GM23338 (cell line): ENCODE measurements around the gene MED1. TPM values are rescaled to one million over a fixed set of nuclear protein-coding genes. Genes with fewer than 3 reads are reported as not detected.

Experiments
- ATAC-seq: fragments of 200-7000 bp; cut with Tn5 transposase; 3 replicates; pipeline ENCODE4 v1.9.1; 2020
- DNase-seq: peaks from one replicate; pipeline ENCODE4 v3.0.0-alpha.2; 2015; ENCODE audit warnings: low spot score
- H2AFZ ChIP-seq: fragments of 200-600 bp; sonication (generic); 2 replicates; pipeline ENCODE4 v1.8.0; 2016; ENCODE audit warnings: antibody characterized with exemption, mild to moderate bottlenecking, moderate library complexity
- H3F3A ChIP-seq: fragments of 200-600 bp; sonication (generic); replicated peaks from 2 replicates; pipeline ENCODE4 v1.8.0; 2017; ENCODE audit warnings: antibody characterized with exemption, mixed run types, low read depth
- H3K27ac ChIP-seq: fragments of 200-600 bp; sonication (generic); 2 replicates; pipeline ENCODE4 v1.6.1; 2016; ENCODE audit warnings: low read depth
- H3K27me3 ChIP-seq: fragments of 200-600 bp; sonication (generic); 2 replicates; pipeline ENCODE4 v1.8.0; 2016; ENCODE audit warnings: mild to moderate bottlenecking, mixed run types, moderate library complexity; ENCODE audit not compliant: insufficient read depth
- H3K36me3 ChIP-seq: fragments of 200-600 bp; sonication (generic); 2 replicates; pipeline ENCODE4 v1.8.0; 2016; ENCODE audit warnings: mild to moderate bottlenecking; ENCODE audit not compliant: insufficient read depth
- H3K4me1 ChIP-seq: fragments of 200-600 bp; sonication (generic); 2 replicates; pipeline ENCODE4 v1.8.0; 2016; ENCODE audit warnings: mild to moderate bottlenecking, moderate library complexity; ENCODE audit not compliant: insufficient read depth
- H3K4me2 ChIP-seq: fragments of 200-600 bp; sonication (generic); 2 replicates; pipeline ENCODE4 v1.7.1; 2017; ENCODE audit warnings: mixed run types
- H3K4me3 ChIP-seq: fragments of 200-600 bp; sonication (generic); 2 replicates; pipeline ENCODE4 v1.6.1; 2016; ENCODE audit warnings: mixed run types
- H3K79me2 ChIP-seq: fragments of 200-600 bp; sonication (generic); replicated peaks from 2 replicates; pipeline ENCODE4 v1.8.0; 2017; ENCODE audit warnings: mild to moderate bottlenecking; ENCODE audit not compliant: insufficient read depth
- H3K9me2 ChIP-seq: fragments of 200-600 bp; sonication (generic); 2 replicates; pipeline ENCODE4 v1.8.0; 2017; ENCODE audit not compliant: insufficient read depth
- H4K20me1 ChIP-seq: fragments of 200-600 bp; sonication (generic); replicated peaks from 2 replicates; pipeline ENCODE4 v1.8.0; 2017; ENCODE audit warnings: mild to moderate bottlenecking; ENCODE audit not compliant: insufficient read depth
- H3K27ac Mint-ChIP-seq: 2 replicates; pipeline ENCODE4 v1.8.0; 2020; ENCODE audit warnings: inconsistent platforms, mild to moderate bottlenecking, moderate library complexity, mixed read lengths
- H3K27me3 Mint-ChIP-seq: 3 replicates; pipeline ENCODE4 v1.8.0; 2022; ENCODE audit warnings: low read depth, mild to moderate bottlenecking, moderate library complexity, mixed read lengths, inconsistent platforms; ENCODE audit not compliant: insufficient read depth, poor library complexity
- H3K36me3 Mint-ChIP-seq: 3 replicates; pipeline ENCODE4 v1.8.0; 2021; ENCODE audit warnings: low read depth, mild to moderate bottlenecking, inconsistent platforms, moderate library complexity, mixed read lengths
- H3K4me1 Mint-ChIP-seq: 3 replicates; pipeline ENCODE4 v1.8.0; 2020; ENCODE audit warnings: mild to moderate bottlenecking, inconsistent platforms, mixed read lengths
- H3K4me3 Mint-ChIP-seq: 3 replicates; pipeline ENCODE4 v1.8.0; 2021; ENCODE audit warnings: moderate library complexity, mild to moderate bottlenecking, inconsistent platforms, mixed read lengths
- H3K9me3 Mint-ChIP-seq: 3 replicates; pipeline ENCODE4 v1.8.0; 2020; ENCODE audit warnings: moderate library complexity, mild to moderate bottlenecking, inconsistent platforms, mixed read lengths
- CREB1 ChIP-seq: fragments of 250-450 bp; sonication (Bioruptor Pico); IDR thresholded peaks from 2 replicates; pipeline ENCODE4 v1.5.0; 2020; ENCODE audit warnings: low read depth, mild to moderate bottlenecking, moderate library complexity
- NANOG ChIP-seq: IDR thresholded peaks from 2 replicates; pipeline ENCODE4 v1.6.1; 2016; ENCODE audit warnings: antibody characterized with exemption, borderline replicate concordance
- POLR2AphosphoS5 ChIP-seq: IDR thresholded peaks from 2 replicates; pipeline ENCODE4 v1.6.1; 2016; ENCODE audit warnings: antibody characterized with exemption, low read depth
- REST ChIP-seq: IDR thresholded peaks from one replicate; pipeline ENCODE4 v1.6.1; 2018; ENCODE audit warnings: antibody characterized with exemption; ENCODE audit not compliant: unreplicated experiment
- ZNF114 ChIP-seq: fragments of 250-450 bp; sonication (Bioruptor Pico); IDR thresholded peaks from 2 replicates; pipeline ENCODE4 v1.5.0; 2020; ENCODE audit warnings: mild to moderate bottlenecking, moderate library complexity
- ZNF462 ChIP-seq: fragments of 250-450 bp; sonication (Bioruptor Pico); IDR thresholded peaks from 2 replicates; pipeline ENCODE4 v1.5.0; 2020; ENCODE audit warnings: mild to moderate bottlenecking, moderate library complexity
- polyA plus RNA-seq: library from polyadenylated mRNA; unstranded; fragments of >200 nt; fragmentation: Nextera tagmentation; extraction: Ambion mirVana; gene quantifications from 2 replicates; pipeline ENCODE4 v1.2.1, GENCODE V29; 2016
- total RNA-seq: library from RNA; depleted of rRNA; stranded (reverse); fragments of >200 nt; shearing (Covaris generic); gene quantifications from 2 replicates; pipeline ENCODE4 v1.2.3, GENCODE V29; 2014

MED1 gene
- total and polyA plus RNA-seq, 2 experiments from 2014 or later, result 19.0 to 42.3 TPM

- H3K4me1 Mint-ChIP-seq, result no peaks in the 10 kb centered on the region
- ATAC-seq (no peak; the same call in 2 of the 3 replicates), DNase-seq (no peak)
- Histone ChIP-seq H3K4me1 (no peaks in the 10 kb centered on the region), H3F3A (no peaks in the 10 kb centered on the region), H4K20me1 (no peaks in the 10 kb centered on the region; the same call in 1 of the 2 replicates), H3K79me2 (no peaks in the 10 kb centered on the region), H3K9me2 (no peaks in the 10 kb centered on the region), H3K4me3 (no peak overlapping the region), H3K27ac (0 out of 2 replicates have a peak overlapping the region, but pooled peaks have one; percentile 24), H2AFZ (no peak overlapping the region), H3K27me3 (no peaks in the 10 kb centered on the region), H3K4me2 (no peak overlapping the region), H3K36me3 (no peaks in the 10 kb centered on the region)
- peaks cover under 1% of the 10 kb centered on the region for H3K27me3 Mint-ChIP-seq
- TF ChIP-seq REST (no peak), NANOG (no peak)
- no peak overlapping the region for H3K27ac Mint-ChIP-seq
- no peak overlapping the region for H3K4me3 Mint-ChIP-seq
- no peaks in the 10 kb centered on the region for H3K36me3 Mint-ChIP-seq
- no peaks in the 10 kb centered on the region for H3K9me3 Mint-ChIP-seq
Observed at GRCh38 chr17:39364236-39365025, 86.6 kb downstream of the MED1 start.

- H3K79me2 ChIP-seq, result no peaks in the 10 kb centered on the region
- 0 out of 2 replicates have a peak, but pooled peaks cover 3% of the 10 kb centered on the region for H3F3A ChIP-seq
- no peaks in the 10 kb centered on the region for H3K27me3 ChIP-seq
- Mint-ChIP-seq H3K9me3 (no peaks in the 10 kb centered on the region), H3K27ac (no peak overlapping the region), H3K4me1 (peaks cover 7% of the 10 kb centered on the region; the same call in 2 of the 3 replicates), H3K27me3 (no peaks in the 10 kb centered on the region), H3K36me3 (no peaks in the 10 kb centered on the region), H3K4me3 (no peak overlapping the region)
- H3K27ac ChIP-seq, result no peak overlapping the region
- H3K4me3 ChIP-seq, result no peak overlapping the region
- 0 out of 2 replicates have a peak, but pooled peaks cover 3% of the 10 kb centered on the region for H3K4me1 ChIP-seq
- H2AFZ ChIP-seq, result no peak overlapping the region
- H3K9me2 ChIP-seq, result no peaks in the 10 kb centered on the region
- no peak overlapping the region for H3K4me2 ChIP-seq
- ATAC-seq (no peak), DNase-seq (no peak)
- no peaks in the 10 kb centered on the region for H3K36me3 ChIP-seq
- H4K20me1 ChIP-seq, result no peaks in the 10 kb centered on the region
- TF ChIP-seq NANOG (no peak), ZNF462 (CRISPR knock-in tag) (no peak), CREB1 (no peak), ZNF114 (no peak), REST (no peak), POLR2AphosphoS5 (no peak)
Observed at GRCh38 chr17:39361064-39361463, 90.0 kb downstream of the MED1 start.
